SW 1271 (cell line): ENCODE data around the gene PEX1.
A peak's percentile ranks its signal among the peaks of the same experiment; 100 is the strongest.
"Not testable (repeated sequence)": the region's sequence is repeated elsewhere in the genome, so short reads cannot be mapped to it uniquely, and the experiment has no call there.

Experiments
- DNase-seq, 2 experiments: peaks; one replicate each; lab custom pipeline; 2025; lab: John Stamatoyannopoulos, UW

PEX1 gene

DNA sequence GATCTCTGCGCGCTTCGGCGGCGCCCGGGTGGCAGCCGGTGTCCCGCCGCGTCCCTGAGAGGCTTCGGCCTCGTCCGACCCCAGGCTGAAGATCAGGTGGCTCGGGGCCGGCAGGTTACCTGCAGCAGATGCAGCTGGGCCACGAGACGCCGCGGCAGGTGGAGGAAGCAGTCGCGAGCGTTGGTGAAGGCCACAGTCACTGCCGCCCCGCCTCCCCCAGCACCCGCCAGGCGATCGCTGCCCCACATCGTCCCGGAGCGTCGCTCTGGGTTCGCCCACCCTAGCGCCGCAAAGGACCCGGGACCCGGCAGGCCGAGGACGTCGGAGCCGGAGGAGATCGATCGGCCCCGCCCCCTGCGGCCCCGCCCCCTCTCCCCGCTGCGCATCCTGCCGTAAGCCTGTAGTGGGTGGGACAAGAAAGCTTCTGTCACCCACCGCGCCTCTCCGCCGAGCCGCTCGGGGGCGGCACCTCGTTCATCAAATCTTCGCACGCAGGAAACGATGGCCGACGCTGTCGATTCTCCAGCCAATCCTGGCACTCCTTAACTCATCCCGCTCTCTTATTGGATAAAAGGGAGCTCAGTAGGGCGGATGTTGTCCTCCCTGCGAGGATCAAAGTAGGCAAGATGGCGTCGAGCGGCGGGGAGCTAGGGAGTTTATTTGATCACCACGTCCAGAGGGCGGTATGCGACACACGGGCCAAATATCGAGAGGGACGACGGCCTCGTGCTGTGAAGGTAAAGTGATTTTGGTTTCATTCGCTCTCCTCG, at the start of gene PEX1, which contains the start of gene RBM48:
TSS of gene PEX1 (minus strand) at position 333 of the 770 bp plus-strand sequence. CDS start at position 248, 85 bp downstream.
TSS of gene RBM48 (plus strand) at position 608 of the 770 bp plus-strand sequence. CDS start at position 627, 19 bp downstream.
- peak; percentile 97 to 99 for DNase-seq

DNA sequence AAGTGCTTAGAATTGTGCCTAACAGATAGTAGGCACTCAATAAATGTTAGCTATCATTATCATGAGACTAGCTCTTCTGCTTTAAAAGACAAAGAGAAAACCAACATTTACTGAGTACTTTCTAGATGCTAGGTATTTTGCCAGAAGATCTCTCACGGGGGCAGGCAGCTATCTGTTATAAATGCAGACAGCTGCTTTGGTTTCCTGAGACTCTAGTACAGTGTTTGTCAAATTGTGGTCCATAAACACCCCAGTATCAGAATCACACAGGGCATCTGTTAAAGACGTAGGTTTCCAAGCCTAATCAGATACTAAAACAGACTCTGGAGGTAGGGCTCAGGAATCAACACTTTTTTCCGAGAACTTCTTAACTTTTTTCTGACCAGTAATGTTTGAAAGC, 48.0 kb upstream of the PEX1 start:
- no peak for DNase-seq

DNA sequence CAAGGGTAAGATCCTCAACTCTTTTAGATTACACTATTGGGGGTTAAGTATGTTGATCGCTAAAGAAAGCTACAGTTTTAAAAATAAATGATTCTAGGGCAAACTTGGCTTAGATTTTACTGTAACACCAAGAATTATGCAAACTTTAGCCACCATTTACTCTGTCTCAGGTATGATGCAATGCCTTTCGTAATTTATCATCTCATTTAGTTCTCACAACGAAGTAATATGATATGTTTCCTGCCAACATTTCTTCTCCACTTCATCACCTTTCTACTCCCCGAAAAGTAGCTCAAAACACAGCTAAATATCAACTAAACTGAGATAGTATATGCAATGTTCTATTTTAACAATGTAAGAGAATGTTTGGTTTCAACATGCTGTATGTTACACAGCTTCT, 40.8 kb upstream of the PEX1 start:
- DNase-seq: no peak

DNA sequence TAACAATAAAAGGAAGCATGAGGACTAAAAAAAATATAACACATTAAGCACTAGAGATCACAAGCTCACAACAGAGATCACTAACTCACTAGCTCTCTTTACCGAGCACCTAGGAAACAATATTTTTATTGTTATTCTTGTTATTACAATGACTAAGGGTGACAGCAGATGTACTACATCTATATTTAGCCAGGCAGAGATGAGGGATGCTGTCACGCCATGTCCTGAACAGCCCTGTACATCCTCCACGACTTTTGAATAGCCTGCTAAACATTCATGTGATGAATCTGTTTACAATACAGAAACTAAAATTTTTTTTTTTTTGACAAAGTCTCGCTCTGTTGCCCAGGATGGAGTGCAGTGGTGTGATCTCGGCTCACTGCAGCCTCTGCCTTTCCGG, 39.1 kb upstream of the PEX1 start:
- DNase-seq: no peak

DNA sequence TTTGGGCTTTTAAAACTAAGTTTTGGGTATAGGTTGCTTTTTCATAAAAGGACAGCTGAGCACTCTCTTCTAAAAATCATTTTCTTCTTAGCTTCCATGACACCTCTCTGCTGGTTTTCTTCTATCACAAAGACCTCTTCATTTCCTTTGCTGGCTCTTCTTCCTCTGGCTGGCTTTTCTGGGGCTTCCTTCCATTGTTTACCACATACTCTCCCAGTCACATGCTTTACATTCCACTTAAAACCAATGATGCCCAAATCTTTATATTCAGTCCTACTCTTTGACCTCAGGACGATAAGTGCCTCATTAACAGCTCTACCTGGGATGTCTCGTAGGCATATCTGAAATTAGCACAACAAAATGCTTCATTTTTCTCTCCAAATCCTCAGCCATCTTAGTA, 35.0 kb upstream of the PEX1 start:
- no peak for DNase-seq

DNA sequence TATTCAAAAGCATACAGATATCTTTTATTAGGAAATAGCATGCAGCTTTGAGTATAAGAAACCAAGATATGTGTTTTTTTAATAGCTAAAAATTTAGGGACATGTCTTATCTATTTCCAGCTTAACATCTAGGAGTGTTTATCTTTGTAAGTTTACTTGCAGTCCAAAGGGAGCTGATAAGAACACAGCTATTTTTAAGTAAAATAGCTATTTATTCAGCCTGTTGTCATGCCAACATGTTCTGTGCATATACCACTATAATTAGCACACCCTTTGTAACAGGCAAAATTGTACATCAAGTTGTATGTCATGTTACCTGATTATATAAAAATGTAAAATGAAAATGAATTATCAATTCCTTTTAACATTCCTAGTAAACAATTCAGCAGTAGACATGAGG, 32.3 kb upstream of the PEX1 start:
- DNase-seq: no peak

DNA sequence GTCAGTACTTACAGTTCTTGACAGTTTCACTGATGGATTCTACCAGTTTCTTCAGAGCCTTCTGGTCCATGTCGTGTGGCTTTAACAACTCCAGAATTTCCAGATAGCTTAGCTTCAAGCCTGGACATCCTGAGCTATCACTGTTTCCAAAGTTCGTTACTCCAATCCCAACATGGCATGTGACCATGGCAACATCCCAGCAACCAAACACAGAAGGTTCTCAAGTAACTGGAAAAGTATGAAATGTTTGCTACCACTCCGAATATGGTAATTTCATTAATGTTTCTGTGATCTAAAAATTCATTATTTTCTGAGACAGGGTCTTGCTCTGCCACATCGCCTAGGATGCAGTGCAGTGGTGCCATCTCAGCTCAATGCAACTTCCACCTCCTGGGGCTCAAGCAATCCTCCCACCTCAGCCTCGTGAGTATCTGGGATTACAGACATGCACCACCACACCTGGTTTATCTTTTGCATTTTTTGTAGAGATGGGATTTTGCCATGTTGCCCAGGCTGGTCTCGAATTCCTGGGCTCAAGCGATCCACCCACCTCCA, 29.6 kb upstream of the PEX1 start:
- DNase-seq: no peak

DNA sequence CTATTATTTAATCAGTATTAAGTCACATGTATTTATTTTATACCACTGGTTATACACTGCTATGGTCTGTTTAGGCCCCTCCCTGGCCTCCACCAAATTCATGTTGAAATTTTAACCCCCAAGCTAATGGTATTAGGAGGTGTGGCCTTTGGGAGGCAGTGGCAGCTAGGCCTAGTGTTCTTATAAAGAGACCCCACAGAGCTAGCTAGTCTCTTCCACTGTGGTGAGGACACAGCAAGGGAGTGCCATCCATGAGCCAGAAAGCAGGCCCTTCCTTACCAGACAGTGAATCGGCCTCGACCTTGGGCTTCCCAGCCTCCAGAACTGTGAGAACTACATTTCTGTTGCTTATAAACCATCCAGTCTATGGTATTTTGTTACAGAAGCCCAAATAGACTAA, 28.9 kb upstream of the PEX1 start:
- no peak for DNase-seq

DNA sequence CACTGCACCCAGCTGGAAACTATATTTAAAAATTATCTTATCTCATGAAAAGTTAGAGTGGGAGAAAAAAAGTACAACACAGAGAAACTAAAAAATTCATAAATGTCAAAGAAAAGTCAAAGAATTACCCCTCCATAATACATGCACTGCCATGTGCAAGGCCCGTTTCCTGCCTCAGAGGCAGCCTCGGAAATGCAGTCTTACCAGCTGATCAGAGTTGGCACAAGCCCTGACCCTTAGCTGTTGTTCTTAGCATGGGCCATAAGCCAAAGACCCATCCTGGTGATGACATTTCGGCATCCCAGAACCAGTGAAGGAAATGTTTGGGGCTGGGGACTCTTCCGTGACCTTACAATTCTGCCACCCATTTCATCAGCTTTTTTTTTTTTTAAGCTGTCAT, 21.9 kb upstream of the PEX1 start:
- no peak for DNase-seq

DNA sequence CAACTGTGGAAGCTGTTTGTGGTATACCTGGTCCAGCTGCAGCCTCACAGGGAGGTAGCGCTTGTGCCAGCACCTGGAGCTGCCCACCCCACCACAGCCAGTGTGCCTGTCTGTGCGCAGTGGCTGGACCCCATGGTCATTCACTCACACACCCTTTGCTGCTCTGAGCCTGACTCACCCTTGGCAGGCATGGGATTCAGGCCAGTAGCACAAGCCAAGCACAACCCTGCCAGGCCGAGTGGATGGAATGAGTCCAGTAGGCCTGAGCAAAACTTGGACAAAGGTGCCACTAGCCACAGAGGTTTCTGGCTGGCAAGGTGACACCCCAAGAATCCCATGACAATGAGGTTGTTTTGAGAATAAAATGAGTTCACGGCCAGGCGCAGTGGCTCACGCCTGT, 19.3 kb upstream of the PEX1 start:
- no peak for DNase-seq

DNA sequence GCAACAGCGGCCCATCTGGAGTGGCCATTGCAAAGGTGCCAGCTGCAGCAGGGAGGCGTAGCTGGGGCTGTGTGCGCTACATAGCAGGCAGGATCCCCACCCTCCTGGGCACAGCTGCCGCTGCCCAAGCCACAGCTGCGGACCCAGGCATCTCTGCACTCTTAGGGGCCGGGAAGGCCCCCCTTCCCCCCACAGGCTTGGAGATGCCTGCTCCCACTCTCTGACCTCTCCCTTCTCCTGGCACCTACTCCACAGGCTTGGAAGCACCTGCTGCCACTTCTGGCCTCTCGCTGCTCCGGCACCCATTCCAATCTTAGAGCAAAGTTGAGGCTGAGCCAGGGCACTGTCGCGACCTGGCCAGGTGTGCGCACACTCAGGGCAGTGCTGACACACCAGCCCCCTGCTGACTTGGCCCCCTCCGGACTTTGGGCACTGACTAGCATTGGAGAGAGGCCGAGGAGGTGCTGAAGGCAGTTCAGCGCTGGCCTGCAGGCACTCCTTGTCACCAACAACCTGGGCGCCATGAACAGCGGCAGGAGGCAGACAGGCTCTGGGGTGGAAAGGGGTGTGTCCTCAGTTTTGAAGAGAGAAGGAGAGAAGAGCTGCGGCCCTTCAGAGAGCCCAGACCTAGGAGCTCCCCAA, 18.7 kb upstream of the PEX1 start:
- no peak for DNase-seq

DNA sequence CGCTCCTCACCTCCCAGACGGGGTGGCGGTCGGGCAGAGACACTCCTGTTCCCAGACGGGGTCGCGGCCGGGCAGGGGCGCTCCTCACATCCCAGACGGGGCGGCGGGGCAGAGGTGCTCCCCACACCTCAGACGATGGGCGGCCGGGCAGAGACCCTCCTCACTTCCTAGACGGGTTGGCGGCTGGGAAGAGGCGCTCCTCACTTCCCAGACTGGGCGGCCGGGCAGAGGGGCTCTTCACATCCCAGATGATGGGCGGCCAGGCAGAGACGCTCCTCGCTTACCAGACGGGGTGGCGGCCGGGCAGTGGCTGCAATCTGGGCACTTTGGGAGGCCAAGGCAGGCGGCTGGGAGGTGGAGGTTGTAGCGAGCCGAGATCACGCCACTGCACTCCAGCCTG, 16.8 kb upstream of the PEX1 start:
- not testable (repeated sequence) for DNase-seq

DNA sequence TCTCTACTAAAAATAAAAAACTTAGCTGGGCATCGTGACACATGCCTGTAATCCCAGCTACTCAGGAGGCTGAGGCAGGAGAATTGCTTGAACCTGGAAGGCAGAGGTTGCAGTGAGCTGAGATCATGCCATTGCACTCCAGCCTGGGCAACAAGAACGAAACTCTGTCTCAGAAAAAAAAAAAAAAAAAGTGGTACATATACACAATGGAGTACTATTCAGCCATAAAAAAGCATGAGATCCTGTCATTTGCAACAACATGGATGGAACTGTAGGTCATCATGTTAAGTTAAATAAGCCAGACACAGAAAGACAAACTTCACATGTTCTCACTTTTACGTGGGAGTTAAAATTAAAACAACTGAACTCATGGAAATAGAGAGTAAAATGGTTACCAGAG, 15.2 kb upstream of the PEX1 start:
- DNase-seq: not testable (repeated sequence)

DNA sequence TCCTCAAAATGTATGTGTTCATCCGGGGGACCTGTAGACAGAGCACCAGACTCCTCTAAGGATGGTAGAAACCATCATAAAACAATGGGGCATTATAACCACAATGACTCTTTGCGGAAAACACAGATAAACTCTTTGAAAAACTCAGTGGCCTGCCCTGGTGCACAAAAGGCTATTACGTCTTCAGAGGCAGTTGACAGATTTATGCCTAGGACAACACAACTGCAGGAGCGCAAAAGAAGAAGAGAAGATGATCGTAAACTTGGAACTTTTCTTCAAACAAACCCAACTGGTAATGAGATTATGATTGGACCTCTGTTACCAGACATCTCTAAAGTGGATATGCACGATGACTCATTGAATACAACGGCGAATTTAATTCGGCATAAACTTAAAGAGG, 6.3 kb upstream of the PEX1 start:
- DNase-seq: no peak

DNA sequence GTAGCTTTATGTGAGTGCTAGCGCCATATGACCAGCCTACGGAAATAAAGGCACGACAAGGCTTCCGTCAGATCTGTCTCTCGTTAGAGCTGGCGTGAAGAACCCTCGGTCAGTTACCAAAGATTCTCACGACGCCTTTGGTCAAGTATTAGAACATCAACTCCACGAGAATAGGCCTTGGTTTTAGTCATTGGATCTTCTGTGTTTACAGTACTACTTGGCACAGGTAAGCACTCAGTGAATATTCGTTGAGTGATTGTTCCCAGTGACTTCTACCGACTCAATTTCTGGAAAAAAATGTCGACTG, 591 bp upstream of the PEX1 start:
- no peak for DNase-seq

DNA sequence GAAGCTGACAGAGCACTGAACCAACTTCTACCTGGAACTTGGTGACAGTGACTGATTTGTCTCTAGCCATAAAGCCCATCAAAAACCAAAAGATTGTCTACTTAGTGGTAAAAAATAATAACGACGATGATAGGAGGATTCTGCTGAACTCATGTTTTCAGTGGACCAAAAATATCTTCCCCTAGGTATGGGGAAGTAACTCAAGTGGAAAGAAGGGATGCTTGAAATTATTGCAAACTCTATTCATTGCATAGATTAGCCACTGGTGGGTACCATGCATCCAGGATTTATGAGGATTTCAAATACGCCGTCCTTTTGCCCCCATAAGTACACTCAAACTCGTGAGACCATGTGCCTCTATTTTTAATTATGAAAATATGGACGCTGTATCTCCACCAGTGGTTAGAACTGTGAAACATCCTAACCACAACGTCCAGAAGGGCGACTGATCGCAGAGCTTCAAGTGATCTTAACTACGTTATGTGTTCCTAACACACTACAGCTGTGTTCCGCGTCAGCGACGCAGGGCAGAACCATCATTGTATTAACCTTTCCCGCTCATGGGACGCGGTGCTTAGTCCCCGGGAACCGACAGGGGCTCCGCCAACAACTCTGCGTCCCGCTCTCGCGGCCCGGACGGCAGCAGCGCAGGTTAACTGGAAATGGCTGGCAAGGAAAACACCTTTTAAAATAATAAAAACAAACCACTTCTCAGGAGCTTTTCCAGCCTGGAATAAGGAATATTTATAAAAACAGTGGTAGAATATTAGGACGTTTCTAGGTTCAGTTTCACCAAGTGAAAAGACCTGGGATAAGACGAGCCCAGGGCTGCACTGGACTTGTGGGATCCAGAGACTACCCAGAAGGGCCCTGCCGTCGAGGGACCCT, 776 bp downstream of the PEX1 start:
- peak; percentile 20 to 64 for DNase-seq

DNA sequence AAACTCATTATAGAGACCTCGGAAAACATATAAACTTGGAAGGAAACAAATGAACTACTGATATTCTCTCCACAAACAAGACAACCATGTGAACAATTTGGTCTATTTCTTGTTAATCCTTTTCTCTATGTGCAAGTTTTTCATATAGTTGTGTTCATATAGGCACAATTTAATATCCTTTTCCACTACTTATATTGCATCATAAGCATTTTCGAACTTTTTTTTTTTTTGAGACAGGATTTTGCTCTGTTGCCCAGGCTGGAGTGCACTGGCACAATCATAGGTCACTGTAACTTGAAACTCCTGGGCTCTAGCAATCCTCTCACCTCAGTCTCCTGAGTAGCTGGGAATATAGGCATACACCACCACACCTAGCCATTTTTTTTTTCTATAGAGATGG, 5.2 kb downstream of the PEX1 start:
- DNase-seq: no peak

DNA sequence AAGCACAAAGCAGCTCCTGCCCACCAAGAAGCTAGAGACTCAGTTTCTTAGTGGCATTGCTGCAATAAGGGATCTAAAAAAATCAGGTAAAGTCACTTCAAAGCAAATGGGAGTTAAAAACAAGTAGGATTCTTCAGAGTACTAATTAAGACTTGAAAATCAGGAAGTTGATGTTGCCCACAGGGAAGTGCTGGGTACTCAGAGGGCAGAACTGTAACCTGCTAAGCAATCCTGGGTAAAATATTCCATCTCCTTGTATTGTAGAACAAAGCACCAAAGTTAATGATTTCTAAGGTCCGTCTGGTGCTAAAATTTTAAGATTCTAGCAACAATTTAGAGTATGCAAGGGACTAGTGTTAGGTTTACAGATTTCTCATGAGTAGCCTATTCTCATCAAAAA, 8.3 kb downstream of the PEX1 start:
- no peak for DNase-seq

DNA sequence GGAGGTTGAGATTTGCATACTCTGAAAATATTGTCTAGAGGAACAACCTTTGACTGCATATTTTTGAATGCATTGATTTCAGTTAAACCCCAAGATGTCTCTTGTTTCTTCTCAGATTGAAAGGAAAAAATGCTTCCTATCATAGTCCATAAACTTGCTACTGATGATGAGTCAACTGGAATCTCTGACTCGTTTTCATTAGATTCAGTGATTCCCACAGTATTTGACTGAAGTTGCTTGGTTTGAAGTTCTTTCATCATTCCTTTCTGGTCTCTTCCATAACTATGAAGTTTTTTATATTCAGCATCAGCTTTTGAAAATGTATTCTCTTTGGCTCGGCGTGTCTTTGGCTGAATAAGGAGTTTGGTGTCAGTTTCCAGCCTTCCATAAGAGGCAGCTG, 10.7 kb downstream of the PEX1 start:
- no peak for DNase-seq

DNA sequence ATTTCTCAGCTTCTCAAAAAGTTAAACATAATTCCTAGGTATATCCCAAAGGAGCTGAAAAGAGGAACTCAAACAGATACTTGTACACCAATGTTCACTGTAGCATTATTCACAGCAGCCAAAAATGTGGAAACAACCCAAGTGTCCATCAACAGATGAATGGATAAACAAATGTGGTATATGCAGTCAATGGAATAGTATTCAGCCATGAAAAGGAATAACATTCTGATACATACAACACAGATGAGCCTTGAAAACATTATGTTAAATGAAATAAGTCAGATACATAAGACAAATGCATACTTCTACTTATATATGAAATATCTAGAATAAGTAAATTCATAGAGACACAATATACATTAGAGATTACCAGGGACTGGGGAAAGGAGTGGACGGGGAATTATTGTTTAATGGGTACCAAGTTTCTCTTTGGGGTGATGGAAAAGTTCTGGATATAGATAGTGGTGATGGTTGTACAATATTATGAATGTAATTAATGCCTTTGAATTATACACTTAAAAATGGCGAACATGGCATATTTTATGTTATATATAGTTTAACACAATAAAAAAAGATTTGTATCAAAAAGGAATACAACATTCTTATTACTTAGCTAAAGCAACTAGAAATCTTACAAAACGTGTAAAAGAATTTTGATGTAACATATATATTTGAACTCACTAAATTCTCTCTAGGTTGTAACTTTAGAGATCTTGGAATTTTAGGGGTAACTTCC, 15.0 kb downstream of the PEX1 start:
- DNase-seq: no peak

DNA sequence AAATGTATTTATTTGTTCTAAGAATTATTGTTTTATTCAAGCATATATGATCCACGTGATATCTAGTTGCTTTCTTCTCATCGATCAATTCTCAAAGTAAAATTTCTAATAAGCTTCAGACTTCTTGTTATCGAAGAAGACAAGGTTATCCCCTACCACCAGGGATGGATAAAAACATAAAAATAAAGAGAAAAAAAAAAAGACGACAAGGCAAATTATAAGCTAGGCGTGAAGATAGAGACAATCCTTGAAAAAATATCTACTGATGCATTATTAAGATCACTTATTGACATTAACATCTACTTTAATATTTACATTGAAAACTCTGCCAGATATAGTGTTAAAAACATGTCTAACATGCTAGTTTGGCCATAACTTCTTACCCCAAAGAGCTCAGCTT, 19.4 kb downstream of the PEX1 start:
- DNase-seq: no peak

DNA sequence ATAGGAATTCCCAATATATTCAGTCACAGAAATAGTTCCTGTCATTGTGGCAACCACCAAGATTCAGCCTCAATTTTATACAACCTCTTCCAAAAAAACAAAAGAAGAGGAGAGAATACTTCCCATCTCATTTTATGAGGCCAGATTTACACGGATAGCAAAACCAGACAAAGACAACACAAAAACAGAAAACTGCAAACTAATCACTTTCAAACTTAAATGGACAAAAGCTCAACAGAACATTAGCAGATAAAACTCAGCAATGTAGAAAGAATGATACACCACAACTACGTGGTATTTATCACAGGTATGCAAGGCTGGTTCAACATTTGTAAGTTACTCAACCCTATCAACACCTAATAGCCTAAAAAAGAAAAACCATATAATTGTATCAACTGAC, 22.0 kb downstream of the PEX1 start:
- no peak for DNase-seq
